Measurements from ENCODE around the gene CC2D2B. TPM values are rescaled to one million over a fixed set of nuclear protein-coding genes. Genes with fewer than 3 reads are reported as not detected.

The CC2D2B gene
- total and polyA plus RNA-seq, 4 donors, result 0.05 to 0.59 (median 0.08) TPM

DNA sequence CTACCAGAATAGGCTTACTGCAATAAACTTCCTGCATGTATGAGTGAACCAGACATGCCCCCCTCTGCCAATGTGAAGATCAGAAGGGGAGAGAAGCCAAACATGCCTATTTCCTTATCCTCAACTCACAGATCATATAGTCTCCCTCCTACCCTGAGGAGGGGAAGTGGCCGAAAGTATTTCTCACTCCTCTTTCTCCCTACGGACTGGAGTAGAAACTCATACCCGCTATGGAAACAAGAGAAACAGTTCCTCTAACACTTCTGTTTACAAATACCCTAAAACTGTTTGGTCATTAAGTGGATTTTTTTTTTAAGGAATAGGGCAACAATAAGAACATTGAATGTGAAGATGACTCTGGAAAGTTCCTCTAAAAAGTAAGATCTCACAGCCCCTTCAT lies 167.0 kb downstream of the CC2D2B start:
- Histone ChIP-seq H3K9me3 (ENCODE audit: control insufficient read depth in 4 of 4, low read length in 3 of 4) (no peaks in the 10 kb centered on the region), H3K4me3 (ENCODE audit: low read depth in 1 of 3, low read length in 3 of 3) (no peak overlapping the region), H3K27ac (ENCODE audit: low read depth in 1 of 2, low read length in 2 of 2) (no peak overlapping the region), H3K4me1 (ENCODE audit: control insufficient read depth in 4 of 4, insufficient read depth in 4 of 4, low read length in 3 of 4) (no peaks in the 10 kb centered on the region), H3K27me3 (ENCODE audit: control insufficient read depth in 4 of 4, insufficient read depth in 4 of 4, low read length in 3 of 4) (no peaks in the 10 kb centered on the region), H3K36me3 (ENCODE audit: control insufficient read depth in 4 of 4, insufficient read depth in 3 of 4, low read depth in 1 of 4, low read length in 3 of 4) (peaks cover 0 to 2% (median 0%) of the 10 kb centered on the region in 4 donors), H3K9ac (ENCODE audit: low read depth in 1 of 2, low read length in 2 of 2) (no peak overlapping the region)
- WGBS, result 93% methylated on average over 3 of the region's 3 CpGs
- DNase-seq (ENCODE audit: low spot score), result no peak
- TF ChIP-seq RAD21 (IDR thresholded peaks at IDR 0.05) (no peak), GABPA (IDR thresholded peaks at IDR 0.05 in 1 of 2, conservative IDR thresholded peaks at IDR 0.05 in 1 of 2) (no peak), JUND (IDR thresholded peaks at IDR 0.05) (no peak), HNF4G (IDR thresholded peaks at IDR 0.05) (no peak)
- TF ChIP-seq, protein P1, sequence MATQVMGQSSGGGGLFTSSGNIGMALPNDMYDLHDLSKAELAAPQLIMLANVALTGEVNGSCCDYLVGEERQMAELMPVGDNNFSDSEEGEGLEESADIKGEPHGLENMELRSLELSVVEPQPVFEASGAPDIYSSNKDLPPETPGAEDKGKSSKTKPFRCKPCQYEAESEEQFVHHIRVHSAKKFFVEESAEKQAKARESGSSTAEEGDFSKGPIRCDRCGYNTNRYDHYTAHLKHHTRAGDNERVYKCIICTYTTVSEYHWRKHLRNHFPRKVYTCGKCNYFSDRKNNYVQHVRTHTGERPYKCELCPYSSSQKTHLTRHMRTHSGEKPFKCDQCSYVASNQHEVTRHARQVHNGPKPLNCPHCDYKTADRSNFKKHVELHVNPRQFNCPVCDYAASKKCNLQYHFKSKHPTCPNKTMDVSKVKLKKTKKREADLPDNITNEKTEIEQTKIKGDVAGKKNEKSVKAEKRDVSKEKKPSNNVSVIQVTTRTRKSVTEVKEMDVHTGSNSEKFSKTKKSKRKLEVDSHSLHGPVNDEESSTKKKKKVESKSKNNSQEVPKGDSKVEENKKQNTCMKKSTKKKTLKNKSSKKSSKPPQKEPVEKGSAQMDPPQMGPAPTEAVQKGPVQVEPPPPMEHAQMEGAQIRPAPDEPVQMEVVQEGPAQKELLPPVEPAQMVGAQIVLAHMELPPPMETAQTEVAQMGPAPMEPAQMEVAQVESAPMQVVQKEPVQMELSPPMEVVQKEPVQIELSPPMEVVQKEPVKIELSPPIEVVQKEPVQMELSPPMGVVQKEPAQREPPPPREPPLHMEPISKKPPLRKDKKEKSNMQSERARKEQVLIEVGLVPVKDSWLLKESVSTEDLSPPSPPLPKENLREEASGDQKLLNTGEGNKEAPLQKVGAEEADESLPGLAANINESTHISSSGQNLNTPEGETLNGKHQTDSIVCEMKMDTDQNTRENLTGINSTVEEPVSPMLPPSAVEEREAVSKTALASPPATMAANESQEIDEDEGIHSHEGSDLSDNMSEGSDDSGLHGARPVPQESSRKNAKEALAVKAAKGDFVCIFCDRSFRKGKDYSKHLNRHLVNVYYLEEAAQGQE (IDR thresholded peaks at IDR 0.05), result no peak

DNA sequence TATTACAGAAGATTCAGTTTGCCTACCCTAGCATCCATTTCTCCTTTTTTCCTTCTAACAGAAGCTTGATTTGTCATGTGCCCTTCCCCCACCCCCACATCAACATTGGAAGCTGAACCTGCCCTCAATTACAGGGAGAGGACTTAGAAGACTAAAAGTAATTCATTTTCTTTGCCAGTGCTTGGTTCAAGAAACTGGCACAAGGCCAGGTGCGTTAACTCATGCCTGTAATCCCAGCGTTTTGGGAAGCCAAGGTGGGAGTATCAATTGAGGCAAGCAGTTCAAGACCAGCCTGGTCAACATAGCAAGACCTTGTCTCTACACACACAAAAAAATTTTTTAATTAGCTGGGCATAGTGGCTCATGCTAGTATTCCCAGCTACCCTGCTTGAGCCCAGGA lies 168.2 kb downstream of the CC2D2B start:
- Histone ChIP-seq H3K27ac (ENCODE audit: low read depth in 1 of 2, low read length in 2 of 2) (no peak overlapping the region), H3K4me3 (ENCODE audit: low read depth in 1 of 3, low read length in 3 of 3) (no peak overlapping the region), H3K9ac (ENCODE audit: low read depth in 1 of 2, low read length in 2 of 2) (no peak overlapping the region), H3K9me3 (ENCODE audit: control insufficient read depth in 4 of 4, low read length in 3 of 4) (no peaks in the 10 kb centered on the region), H3K36me3 (ENCODE audit: control insufficient read depth in 4 of 4, insufficient read depth in 3 of 4, low read depth in 1 of 4, low read length in 3 of 4) (peaks cover 0 to 2% (median 0%) of the 10 kb centered on the region in 4 donors), H3K27me3 (ENCODE audit: control insufficient read depth in 4 of 4, insufficient read depth in 4 of 4, low read length in 3 of 4) (no peaks in the 10 kb centered on the region), H3K4me1 (ENCODE audit: control insufficient read depth in 4 of 4, insufficient read depth in 4 of 4, low read length in 3 of 4) (no peaks in the 10 kb centered on the region)
- TF ChIP-seq HNF4G (IDR thresholded peaks at IDR 0.05) (no peak), RAD21 (IDR thresholded peaks at IDR 0.05) (no peak), TAF1 (conservative IDR thresholded peaks at IDR 0.05) (no peak), GABPA (IDR thresholded peaks at IDR 0.05 in 1 of 2, conservative IDR thresholded peaks at IDR 0.05 in 1 of 2) (no peak), FOXA2 (IDR thresholded peaks at IDR 0.05) (no peak), NR2F2 (IDR thresholded peaks at IDR 0.05) (no peak), FOXA1 (IDR thresholded peaks at IDR 0.05) (no peak), EGR1 (IDR thresholded peaks at IDR 0.05; ENCODE audit: low read depth in 2 of 2) (no peak), SP1 (IDR thresholded peaks at IDR 0.05) (no peak), JUND (IDR thresholded peaks at IDR 0.05) (no peak), YY1 (IDR thresholded peaks at IDR 0.05) (no peak), RXRA (IDR thresholded peaks at IDR 0.05) (no peak), HNF4A (conservative IDR thresholded peaks at IDR 0.05) (no peak)
- TF ChIP-seq, protein P1 (IDR thresholded peaks at IDR 0.05), result no peak
- TF ChIP-seq, protein P2, sequence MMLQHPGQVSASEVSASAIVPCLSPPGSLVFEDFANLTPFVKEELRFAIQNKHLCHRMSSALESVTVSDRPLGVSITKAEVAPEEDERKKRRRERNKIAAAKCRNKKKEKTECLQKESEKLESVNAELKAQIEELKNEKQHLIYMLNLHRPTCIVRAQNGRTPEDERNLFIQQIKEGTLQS (IDR thresholded peaks at IDR 0.05), result no peak
- TF ChIP-seq, protein P3, sequence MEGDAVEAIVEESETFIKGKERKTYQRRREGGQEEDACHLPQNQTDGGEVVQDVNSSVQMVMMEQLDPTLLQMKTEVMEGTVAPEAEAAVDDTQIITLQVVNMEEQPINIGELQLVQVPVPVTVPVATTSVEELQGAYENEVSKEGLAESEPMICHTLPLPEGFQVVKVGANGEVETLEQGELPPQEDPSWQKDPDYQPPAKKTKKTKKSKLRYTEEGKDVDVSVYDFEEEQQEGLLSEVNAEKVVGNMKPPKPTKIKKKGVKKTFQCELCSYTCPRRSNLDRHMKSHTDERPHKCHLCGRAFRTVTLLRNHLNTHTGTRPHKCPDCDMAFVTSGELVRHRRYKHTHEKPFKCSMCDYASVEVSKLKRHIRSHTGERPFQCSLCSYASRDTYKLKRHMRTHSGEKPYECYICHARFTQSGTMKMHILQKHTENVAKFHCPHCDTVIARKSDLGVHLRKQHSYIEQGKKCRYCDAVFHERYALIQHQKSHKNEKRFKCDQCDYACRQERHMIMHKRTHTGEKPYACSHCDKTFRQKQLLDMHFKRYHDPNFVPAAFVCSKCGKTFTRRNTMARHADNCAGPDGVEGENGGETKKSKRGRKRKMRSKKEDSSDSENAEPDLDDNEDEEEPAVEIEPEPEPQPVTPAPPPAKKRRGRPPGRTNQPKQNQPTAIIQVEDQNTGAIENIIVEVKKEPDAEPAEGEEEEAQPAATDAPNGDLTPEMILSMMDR (IDR thresholded peaks at IDR 0.05; ENCODE audit: low read depth, low read length, missing input control), result no peak
- TF ChIP-seq, protein P4, sequence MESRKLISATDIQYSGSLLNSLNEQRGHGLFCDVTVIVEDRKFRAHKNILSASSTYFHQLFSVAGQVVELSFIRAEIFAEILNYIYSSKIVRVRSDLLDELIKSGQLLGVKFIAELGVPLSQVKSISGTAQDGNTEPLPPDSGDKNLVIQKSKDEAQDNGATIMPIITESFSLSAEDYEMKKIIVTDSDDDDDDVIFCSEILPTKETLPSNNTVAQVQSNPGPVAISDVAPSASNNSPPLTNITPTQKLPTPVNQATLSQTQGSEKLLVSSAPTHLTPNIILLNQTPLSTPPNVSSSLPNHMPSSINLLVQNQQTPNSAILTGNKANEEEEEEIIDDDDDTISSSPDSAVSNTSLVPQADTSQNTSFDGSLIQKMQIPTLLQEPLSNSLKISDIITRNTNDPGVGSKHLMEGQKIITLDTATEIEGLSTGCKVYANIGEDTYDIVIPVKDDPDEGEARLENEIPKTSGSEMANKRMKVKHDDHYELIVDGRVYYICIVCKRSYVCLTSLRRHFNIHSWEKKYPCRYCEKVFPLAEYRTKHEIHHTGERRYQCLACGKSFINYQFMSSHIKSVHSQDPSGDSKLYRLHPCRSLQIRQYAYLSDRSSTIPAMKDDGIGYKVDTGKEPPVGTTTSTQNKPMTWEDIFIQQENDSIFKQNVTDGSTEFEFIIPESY (IDR thresholded peaks at IDR 0.05), result no peak
- TF ChIP-seq, protein P5, sequence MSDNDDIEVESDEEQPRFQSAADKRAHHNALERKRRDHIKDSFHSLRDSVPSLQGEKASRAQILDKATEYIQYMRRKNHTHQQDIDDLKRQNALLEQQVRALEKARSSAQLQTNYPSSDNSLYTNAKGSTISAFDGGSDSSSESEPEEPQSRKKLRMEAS (IDR thresholded peaks at IDR 0.05), result no peak
- WGBS, result 74% methylated on average over 2 of the region's 2 CpGs
- no peak for DNase-seq (ENCODE audit: low spot score)
